ENCODE measurements around the gene RNF151. TPM values are rescaled to one million over a fixed set of nuclear protein-coding genes. Genes with fewer than 3 reads are reported as not detected.

Gene RNF151
- total RNA-seq, 2 donors from 2014 or later: 0.44 TPM; not detected in 1

- Mint-ChIP-seq H3K4me3 (no peak overlapping the region), H3K9me3 (no peaks in the 10 kb centered on the region), H3K27me3 (ENCODE audit: insufficient read depth) (peaks cover 2% of the 10 kb centered on the region), H3K27ac (no peak overlapping the region), H3K36me3 (ENCODE audit: low read depth) (peaks cover 13% of the 10 kb centered on the region), H3K4me1 (peaks cover 8% of the 10 kb centered on the region)
- no peak for DNase-seq
- H3K9me3 ChIP-seq (ENCODE audit: control insufficient read depth, low read length): no peaks in the 10 kb centered on the region
- no peak overlapping the region for H3K27ac ChIP-seq (ENCODE audit: low read depth, low read length)
- H3K36me3 ChIP-seq (ENCODE audit: control insufficient read depth, insufficient read depth, low read length): peaks cover 24% of the 10 kb centered on the region
- H3K9ac ChIP-seq (ENCODE audit: extremely low read depth, low read length, poor library complexity, severe bottlenecking): no peak overlapping the region
- TF ChIP-seq, protein P1, sequence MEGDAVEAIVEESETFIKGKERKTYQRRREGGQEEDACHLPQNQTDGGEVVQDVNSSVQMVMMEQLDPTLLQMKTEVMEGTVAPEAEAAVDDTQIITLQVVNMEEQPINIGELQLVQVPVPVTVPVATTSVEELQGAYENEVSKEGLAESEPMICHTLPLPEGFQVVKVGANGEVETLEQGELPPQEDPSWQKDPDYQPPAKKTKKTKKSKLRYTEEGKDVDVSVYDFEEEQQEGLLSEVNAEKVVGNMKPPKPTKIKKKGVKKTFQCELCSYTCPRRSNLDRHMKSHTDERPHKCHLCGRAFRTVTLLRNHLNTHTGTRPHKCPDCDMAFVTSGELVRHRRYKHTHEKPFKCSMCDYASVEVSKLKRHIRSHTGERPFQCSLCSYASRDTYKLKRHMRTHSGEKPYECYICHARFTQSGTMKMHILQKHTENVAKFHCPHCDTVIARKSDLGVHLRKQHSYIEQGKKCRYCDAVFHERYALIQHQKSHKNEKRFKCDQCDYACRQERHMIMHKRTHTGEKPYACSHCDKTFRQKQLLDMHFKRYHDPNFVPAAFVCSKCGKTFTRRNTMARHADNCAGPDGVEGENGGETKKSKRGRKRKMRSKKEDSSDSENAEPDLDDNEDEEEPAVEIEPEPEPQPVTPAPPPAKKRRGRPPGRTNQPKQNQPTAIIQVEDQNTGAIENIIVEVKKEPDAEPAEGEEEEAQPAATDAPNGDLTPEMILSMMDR (conservative IDR thresholded peaks at IDR 0.05): no peak
- H3K4me1 ChIP-seq (ENCODE audit: control insufficient read depth, insufficient read depth, low read length): no peaks in the 10 kb centered on the region
- H3K27me3 ChIP-seq (ENCODE audit: control insufficient read depth, insufficient read depth, low read length, poor library complexity, severe bottlenecking): peaks cover 8% of the 10 kb centered on the region
- WGBS, 2 experiments (ENCODE audit: insufficient coverage in 1 of 2, insufficient read length in 1 of 2): 97 to 98% methylated on average over 28 to 42 of the region's 42 CpGs
- H3K4me3 ChIP-seq (ENCODE audit: low read length): no peak overlapping the region
Observed at GRCh38 chr16:1974157-1975070, 7.8 kb downstream of the RNF151 start.

DNA sequence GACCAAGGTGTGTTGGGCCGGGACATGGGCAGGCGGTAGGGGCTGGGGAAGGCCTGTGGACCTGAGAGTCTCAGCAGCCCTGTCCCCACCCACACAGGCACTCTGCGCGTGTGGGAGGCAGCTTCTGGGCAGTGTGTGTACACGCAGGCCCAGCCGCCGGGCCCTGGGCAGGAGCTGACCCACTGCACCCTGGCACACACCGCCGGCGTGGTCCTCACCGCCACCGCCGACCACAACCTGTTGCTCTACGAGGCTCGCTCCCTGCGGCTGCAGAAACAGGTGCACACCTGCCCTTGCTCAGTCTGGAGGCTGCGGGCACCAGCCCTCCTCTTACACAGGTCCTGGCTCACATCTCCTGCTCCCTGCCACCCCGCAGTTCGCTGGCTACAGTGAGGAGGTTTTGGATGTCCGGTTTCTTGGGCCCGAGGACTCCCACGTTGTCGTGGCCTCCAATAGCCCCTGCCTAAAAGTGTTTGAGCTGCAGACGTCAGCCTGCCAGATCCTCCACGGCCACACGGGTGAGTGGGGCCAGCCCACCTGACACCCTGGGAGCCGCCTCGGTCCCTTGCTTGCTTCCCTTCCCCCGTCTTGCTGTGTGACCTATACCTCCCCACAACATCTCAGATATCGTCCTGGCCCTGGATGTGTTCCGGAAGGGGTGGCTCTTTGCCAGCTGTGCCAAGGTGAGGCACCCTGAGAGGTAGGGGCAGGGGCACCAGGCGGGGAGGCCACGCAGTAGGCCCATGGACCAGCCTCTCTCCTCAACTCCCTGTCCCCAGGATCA, 9.0 kb downstream of the RNF151 start:
- peaks cover 13% of the 10 kb centered on the region for H3K36me3 Mint-ChIP-seq (ENCODE audit: low read depth)
- no peak overlapping the region for H3K27ac Mint-ChIP-seq
- H3K27ac ChIP-seq (ENCODE audit: low read depth, low read length): no peak overlapping the region
- H3K4me1 ChIP-seq (ENCODE audit: control insufficient read depth, insufficient read depth, low read length): no peaks in the 10 kb centered on the region
- peaks cover 24% of the 10 kb centered on the region for H3K36me3 ChIP-seq (ENCODE audit: control insufficient read depth, insufficient read depth, low read length)
- H3K4me3 ChIP-seq (ENCODE audit: low read length): no peak overlapping the region
- WGBS, 2 experiments (ENCODE audit: insufficient coverage in 1 of 2, insufficient read length in 1 of 2): 94 to 95% methylated on average over 28 to 33 of the region's 33 CpGs
- H3K9ac ChIP-seq (ENCODE audit: extremely low read depth, low read length, poor library complexity, severe bottlenecking): no peak overlapping the region
- TF ChIP-seq, protein P1 (conservative IDR thresholded peaks at IDR 0.05): no peak
- H3K4me1 Mint-ChIP-seq: peaks cover 8% of the 10 kb centered on the region
- no peaks in the 10 kb centered on the region for H3K9me3 ChIP-seq (ENCODE audit: control insufficient read depth, low read length)
- H3K27me3 ChIP-seq (ENCODE audit: control insufficient read depth, insufficient read depth, low read length, poor library complexity, severe bottlenecking): peaks cover 20% of the 10 kb centered on the region
- no peak overlapping the region for H3K4me3 Mint-ChIP-seq
- no peaks in the 10 kb centered on the region for H3K9me3 Mint-ChIP-seq
- no peak for DNase-seq
- H3K27me3 Mint-ChIP-seq (ENCODE audit: insufficient read depth): peaks cover 14% of the 10 kb centered on the region

DNA sequence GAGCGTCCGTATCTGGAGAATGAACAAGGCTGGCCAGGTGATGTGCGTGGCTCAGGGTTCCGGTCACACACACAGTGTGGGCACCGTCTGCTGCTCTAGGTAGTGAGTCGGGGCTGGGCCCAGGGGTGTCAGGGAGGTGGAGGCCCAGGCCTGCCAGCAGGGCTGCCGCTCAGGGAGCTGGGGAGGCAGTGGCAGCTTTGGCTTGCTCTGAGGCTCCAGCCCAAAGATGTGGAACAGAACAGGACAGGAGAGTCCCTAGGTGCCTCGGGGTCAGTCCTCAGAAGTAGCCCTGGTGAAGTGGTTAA, 9.5 kb downstream of the RNF151 start:
- Histone ChIP-seq H3K4me3 (ENCODE audit: low read length) (no peak overlapping the region), H3K4me1 (ENCODE audit: control insufficient read depth, insufficient read depth, low read length) (no peaks in the 10 kb centered on the region), H3K9ac (ENCODE audit: extremely low read depth, low read length, poor library complexity, severe bottlenecking) (no peak overlapping the region), H3K27me3 (ENCODE audit: control insufficient read depth, insufficient read depth, low read length, poor library complexity, severe bottlenecking) (peaks cover 26% of the 10 kb centered on the region), H3K27ac (ENCODE audit: low read depth, low read length) (no peak overlapping the region), H3K36me3 (ENCODE audit: control insufficient read depth, insufficient read depth, low read length) (peaks cover 24% of the 10 kb centered on the region), H3K9me3 (ENCODE audit: control insufficient read depth, low read length) (no peaks in the 10 kb centered on the region)
- no peak overlapping the region for H3K27ac Mint-ChIP-seq
- peaks cover 13% of the 10 kb centered on the region for H3K36me3 Mint-ChIP-seq (ENCODE audit: low read depth)
- 94 to 100% methylated on average over 2 to 8 of the region's 8 CpGs for WGBS, 2 experiments (ENCODE audit: insufficient coverage in 1 of 2, insufficient read length in 1 of 2)
- H3K4me3 Mint-ChIP-seq: no peak overlapping the region
- peaks cover 8% of the 10 kb centered on the region for H3K4me1 Mint-ChIP-seq
- no peak for DNase-seq
- TF ChIP-seq, protein P1 (conservative IDR thresholded peaks at IDR 0.05): no peak
- no peaks in the 10 kb centered on the region for H3K9me3 Mint-ChIP-seq
- peaks cover 19% of the 10 kb centered on the region for H3K27me3 Mint-ChIP-seq (ENCODE audit: insufficient read depth)

Data from endodermal cell (in vitro differentiated cells).